HG02759 (cell line): Measurements from ENCODE around the gene APOA1.
"Not testable (repeated sequence)": the region's sequence is repeated elsewhere in the genome, so short reads cannot be mapped to it uniquely, and the experiment has no call there.

Experiments
- ATAC-seq: cut with Tn5 transposase; IDR thresholded peaks from one replicate; pipeline ENCODE4 v1.9.1; 2021; ENCODE audit warnings: mild to moderate bottlenecking, moderate library complexity; ENCODE audit not compliant: unreplicated experiment

APOA1 gene

DNA sequence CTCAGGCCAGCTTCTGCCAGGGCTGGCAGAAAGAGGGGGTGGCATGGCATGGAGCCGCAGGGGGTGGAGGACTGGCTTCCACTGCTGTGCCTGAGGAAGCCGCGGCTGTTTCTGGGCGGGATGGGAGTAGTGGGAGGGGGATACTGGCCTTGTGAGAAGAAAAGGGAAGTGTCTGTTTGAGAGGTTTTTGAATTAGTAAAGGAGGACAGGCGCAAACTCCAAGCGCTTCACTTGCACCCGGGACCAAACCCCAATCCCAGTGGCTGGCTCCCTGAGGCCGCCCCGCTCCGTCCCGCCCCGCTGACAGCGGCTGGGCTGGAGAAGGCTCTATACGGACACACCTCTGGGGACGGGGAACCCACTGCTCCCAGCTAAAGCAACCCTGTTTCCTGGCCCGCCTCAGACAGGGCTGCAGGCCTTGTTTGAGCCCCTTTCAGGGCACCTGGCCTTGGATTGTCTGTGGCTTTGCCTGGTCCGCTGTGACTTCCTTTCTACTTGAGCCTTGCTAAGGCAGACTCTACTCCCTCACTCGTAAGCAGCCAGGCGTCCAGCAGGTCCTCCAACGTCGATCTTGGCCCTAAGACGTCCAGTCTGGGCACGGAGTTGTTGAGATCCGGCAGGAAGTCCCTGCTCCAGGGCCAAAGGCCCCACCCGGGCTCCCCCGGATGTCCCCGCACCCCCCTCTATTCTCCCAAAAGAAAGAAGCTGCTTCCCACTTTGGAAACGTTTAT lies 2.2 kb downstream of the APOA1 start:
- ATAC-seq = peak; percentile 19

DNA sequence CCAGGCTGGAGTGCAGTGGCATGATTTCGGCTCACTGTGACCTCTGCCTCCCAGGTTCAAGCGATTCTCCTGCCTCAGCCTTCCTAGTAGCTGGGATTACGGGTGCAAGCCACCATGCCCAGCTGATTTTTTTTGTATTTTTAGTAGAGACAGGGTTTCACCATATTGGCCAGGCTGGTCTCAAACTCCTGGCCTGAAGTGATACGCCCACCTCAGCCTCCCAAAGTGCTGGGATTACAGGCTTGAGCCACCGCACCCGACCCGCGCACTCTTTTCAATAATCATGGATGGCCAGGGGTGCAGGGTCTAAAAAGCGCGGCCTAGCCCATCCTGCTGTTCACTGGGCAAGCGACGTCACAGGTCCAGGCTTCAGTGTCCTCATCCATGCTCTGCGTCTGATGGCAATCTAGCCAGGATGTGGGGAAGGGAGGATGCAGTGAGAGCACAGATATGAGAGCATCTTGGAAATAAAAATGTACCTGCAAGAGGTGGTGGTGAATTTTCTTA lies 2.8 kb downstream of the APOA1 start:
- ATAC-seq = not testable (repeated sequence)

DNA sequence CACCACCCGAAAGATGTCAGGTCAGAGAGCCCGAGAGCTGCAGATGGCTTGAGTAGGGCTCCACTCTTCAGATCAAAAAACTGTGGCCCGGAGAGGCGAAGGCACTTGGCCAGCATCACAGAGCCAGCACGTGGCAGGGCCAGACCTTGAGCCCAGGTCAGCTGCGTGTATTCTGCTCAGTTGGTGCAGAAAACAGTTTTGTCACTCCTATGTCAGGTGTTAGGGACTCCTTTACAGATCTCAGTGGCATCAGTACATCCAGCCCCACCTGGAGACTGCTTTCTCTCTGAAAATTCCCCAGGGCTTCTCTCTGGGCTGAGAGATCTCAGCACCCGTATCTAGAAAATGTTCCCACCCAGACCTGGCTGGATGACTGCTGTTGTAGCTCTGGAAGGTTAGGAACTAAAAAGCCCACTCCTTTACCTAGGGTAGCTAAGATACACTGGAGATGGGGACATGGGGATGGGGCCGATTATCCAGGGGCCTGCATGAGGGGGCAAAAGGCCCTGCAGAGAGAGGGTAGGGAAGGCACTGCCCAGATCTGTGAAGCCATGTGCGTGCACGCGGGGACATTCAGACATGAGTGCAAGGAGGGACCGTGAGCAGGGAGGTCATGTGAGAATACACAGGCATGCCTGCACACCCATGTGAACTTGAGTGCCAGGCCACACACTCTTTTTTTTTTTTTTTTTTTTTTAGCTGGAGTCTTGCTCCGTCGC lies 3.4 kb downstream of the APOA1 start:
- no peak for ATAC-seq

DNA sequence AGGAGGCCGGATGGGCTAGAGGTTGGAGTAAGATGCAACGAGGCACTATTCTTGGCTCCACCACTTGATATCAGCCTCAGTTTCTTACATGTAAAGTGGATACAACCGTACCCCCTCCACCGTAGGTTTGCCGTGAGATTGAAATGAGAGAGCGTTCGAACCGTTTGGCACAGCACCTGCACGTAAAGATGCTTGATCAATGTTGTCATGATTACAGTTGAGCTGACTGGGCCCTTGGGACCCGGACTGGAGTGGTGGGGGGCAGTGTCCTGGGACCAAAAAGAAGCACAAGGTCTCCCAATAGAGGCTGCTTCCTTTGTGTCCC lies 4.0 kb downstream of the APOA1 start:
- ATAC-seq = no peak

DNA sequence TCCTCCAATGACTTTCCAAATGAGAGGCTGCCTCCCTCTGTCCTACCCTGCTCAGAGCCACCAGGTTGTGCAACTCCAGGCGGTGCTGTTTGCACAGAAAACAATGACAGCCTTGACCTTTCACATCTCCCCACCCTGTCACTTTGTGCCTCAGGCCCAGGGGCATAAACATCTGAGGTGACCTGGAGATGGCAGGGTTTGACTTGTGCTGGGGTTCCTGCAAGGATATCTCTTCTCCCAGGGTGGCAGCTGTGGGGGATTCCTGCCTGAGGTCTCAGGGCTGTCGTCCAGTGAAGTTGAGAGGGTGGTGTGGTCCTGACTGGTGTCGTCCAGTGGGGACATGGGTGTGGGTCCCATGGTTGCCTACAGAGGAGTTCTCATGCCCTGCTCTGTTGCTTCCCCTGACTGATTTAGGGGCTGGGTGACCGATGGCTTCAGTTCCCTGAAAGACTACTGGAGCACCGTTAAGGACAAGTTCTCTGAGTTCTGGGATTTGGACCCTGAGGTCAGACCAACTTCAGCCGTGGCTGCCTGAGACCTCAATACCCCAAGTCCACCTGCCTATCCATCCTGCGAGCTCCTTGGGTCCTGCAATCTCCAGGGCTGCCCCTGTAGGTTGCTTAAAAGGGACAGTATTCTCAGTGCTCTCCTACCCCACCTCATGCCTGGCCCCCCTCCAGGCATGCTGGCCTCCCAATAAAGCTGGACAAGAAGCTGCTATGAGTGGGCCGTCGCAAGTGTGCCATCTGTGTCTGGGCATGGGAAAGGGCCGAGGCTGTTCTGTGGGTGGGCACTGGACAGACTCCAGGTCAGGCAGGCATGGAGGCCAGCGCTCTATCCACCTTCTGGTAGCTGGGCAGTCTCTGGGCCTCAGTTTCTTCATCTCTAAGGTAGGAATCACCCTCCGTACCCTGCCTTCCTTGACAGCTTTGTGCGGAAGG lies 4.8 kb downstream of the APOA1 start:
- ATAC-seq = no peak

DNA sequence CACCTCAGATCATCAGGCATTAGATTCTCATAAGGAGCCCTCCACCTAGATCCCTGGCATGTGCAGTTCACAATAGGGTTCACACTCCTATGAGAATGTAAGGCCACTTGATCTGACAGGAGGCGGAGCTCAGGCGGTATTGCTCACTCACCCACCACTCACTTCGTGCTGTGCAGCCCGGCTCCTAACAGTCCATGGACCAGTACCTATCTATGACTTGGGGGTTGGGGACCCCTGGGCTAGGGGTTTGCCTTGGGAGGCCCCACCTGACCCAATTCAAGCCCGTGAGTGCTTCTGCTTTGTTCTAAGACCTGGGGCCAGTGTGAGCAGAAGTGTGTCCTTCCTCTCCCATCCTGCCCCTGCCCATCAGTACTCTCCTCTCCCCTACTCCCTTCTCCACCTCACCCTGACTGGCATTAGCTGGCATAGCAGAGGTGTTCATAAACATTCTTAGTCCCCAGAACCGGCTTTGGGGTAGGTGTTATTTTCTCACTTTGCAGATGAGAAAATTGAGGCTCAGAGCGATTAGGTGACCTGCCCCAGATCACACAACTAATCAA lies 5.6 kb downstream of the APOA1 start:
- ATAC-seq = no peak

DNA sequence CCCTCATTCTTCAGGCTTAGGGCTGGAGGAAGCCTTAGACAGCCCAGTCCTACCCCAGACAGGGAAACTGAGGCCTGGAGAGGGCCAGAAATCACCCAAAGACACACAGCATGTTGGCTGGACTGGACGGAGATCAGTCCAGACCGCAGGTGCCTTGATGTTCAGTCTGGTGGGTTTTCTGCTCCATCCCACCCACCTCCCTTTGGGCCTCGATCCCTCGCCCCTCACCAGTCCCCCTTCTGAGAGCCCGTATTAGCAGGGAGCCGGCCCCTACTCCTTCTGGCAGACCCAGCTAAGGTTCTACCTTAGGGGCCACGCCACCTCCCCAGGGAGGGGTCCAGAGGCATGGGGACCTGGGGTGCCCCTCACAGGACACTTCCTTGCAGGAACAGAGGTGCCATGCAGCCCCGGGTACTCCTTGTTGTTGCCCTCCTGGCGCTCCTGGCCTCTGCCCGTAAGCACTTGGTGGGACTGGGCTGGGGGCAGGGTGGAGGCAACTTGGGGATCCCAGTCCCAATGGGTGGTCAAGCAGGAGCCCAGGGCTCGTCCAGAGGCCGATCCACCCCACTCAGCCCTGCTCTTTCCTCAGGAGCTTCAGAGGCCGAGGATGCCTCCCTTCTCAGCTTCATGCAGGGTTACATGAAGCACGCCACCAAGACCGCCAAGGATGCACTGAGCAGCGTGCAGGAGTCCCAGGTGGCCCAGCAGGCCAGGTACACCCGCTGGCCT lies 7.1 kb downstream of the APOA1 start:
- ATAC-seq = no peak

DNA sequence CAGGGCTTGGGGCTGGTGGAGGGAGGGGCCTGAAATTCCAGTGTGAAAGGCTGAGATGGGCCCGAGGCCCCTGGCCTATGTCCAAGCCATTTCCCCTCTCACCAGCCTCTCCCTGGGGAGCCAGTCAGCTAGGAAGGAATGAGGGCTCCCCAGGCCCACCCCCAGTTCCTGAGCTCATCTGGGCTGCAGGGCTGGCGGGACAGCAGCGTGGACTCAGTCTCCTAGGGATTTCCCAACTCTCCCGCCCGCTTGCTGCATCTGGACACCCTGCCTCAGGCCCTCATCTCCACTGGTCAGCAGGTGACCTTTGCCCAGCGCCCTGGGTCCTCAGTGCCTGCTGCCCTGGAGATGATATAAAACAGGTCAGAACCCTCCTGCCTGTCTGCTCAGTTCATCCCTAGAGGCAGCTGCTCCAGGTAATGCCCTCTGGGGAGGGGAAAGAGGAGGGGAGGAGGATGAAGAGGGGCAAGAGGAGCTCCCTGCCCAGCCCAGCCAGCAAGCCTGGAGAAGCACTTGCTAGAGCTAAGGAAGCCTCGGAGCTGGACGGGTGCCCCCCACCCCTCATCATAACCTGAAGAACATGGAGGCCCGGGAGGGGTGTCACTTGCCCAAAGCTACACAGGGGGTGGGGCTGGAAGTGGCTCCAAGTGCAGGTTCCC lies 7.8 kb downstream of the APOA1 start, which contains the start of gene APOC3:
APOC3 (plus strand) TSS at position 383 of the 659 bp plus-strand sequence. CDS start 676 bp downstream, outside the sequence.
- ATAC-seq = no peak

DNA sequence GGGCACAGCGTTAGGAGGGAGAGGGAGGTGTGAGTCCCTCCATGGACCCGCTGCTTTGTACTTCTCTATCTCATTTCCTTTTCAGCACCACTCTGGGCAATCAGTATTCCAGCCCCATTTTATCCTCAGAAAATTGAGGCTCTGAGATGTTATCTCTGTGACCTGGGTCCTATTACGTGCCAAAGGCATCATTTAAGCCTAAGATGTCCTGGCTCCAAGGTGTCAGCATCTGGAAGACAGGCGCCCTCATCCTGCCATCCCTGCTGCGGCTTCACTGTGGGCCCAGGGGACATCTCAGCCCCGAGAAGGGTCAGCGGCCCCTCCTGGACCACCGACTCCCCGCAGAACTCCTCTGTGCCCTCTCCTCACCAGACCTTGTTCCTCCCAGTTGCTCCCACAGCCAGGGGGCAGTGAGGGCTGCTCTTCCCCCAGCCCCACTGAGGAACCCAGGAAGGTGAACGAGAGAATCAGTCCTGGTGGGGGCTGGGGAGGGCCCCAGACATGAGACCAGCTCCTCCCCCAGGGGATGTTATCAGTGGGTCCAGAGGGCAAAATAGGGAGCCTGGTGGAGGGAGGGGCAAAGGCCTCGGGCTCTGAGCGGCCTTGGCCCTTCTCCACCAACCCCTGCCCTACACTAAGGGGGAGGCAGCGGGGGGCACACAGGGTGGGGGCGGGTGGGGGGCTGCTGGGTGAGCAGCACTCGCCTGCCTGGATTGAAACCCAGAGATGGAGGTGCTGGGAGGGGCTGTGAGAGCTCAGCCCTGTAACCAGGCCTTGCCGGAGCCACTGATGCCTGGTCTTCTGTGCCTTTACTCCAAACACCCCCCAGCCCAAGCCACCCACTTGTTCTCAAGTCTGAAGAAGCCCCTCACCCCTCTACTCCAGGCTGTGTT lies 8.5 kb downstream of the APOA1 start:
- ATAC-seq = no peak

DNA sequence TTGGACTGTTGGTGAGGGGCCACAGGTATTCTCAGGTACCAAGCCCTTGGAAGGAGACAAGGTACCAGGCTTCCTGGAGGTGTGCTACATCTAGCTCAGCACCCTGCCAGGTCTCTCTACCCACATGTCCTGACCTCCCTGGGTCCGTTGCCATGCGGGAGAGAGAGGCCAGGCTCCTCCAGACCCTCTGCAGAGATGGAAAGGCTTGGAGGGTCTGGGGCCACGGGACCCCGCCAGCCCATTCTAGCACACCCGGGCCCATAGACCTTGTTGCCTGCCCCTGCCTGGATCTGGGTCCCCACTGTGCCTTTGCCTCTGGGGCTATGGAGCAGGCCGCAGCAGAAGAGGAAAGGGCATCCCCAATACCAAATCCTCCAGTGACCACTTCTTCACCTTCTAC lies 10.0 kb downstream of the APOA1 start:
- ATAC-seq = no peak

DNA sequence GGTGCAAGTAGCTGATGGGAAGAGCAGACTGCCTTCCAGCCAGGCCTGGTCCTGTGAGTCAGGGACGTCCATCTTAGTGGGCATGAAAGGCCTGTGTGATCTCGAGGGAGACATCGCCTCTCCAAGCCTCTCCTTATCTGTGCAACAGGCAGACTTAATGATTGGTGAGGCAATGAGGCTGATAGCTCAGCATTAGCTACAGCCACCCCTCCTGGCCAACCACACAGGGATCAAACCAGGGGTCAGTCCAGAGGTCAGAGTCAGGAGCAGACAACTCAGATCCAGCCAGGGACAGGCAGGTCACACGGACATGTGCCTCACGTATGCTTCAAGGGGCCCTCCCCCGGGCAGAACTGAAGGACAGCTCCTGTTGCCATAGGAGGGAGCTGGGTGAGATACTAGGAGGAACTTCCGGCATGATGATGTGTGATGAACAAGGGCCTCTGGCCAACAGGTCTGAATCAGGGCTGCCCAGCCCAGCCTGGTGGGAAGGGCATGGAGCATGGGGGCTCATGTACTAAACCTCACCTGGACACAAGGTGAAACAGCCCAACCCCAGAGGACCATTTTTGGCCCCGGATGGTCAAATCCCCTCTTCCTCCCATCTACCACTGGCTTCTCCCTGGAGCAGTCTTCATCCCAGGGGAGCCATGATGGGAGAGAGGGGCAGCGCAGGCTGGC lies 10.5 kb downstream of the APOA1 start:
- ATAC-seq = no peak

DNA sequence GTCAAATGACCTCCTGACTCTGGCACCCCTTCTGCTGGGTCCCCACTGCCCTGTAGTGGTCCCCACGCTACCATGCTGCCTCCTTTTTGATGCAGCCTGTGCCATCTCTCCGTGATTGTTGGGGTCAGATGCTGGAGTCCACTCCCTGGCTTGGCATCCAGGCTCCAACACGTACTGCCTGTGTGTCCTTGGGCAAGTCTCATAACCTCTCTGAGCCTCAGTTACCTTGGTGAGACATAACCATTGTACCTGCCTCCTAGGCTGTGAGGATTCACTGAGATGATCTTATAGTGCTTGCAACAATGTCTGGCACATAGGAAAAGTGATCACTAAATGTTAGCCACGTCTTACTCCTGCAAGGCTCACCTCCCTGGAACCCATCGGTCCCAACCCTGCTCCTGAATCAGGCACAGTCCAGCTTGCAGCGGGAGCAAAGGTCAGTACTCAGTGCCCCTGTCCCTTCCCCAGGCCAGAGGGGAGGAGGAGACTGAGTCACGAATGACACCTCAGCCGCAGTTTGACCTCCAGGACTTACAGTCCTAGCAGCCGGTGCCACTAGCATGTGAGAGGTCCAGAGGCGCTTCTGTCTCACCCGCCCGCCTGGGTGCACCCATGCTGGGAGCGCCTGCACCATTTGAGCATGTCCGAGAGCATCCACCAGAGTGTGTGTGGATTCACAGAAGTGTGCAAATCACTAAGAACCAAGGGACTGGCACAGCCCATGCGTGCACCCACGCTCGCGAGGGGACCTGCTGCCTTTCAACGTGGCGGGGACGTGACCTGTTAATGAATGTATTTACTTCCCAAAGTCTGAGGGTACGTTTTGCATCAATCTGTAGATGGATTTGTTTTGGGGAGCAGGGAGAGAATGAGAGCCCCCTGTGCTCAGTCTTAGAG lies 11.3 kb downstream of the APOA1 start:
- ATAC-seq = no peak

DNA sequence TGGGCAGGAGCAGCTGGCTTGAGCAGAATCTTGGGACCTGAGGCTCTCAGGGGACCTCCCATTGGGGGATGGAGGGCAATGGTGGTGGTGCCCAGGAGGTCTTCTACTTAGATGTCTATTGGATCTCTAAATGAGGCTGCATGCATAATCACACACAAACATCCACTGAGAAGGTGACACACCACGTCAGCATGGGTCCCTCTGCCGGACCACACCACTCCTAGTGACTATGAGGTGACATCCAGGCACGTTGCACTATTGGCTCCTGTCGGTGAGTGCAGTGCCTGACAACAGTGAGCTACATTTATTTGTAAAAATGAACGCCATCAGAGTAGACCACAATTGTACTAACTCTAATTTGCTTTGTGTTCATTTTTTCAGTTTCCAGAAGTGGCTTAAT lies 12.0 kb downstream of the APOA1 start:
- ATAC-seq = no peak

DNA sequence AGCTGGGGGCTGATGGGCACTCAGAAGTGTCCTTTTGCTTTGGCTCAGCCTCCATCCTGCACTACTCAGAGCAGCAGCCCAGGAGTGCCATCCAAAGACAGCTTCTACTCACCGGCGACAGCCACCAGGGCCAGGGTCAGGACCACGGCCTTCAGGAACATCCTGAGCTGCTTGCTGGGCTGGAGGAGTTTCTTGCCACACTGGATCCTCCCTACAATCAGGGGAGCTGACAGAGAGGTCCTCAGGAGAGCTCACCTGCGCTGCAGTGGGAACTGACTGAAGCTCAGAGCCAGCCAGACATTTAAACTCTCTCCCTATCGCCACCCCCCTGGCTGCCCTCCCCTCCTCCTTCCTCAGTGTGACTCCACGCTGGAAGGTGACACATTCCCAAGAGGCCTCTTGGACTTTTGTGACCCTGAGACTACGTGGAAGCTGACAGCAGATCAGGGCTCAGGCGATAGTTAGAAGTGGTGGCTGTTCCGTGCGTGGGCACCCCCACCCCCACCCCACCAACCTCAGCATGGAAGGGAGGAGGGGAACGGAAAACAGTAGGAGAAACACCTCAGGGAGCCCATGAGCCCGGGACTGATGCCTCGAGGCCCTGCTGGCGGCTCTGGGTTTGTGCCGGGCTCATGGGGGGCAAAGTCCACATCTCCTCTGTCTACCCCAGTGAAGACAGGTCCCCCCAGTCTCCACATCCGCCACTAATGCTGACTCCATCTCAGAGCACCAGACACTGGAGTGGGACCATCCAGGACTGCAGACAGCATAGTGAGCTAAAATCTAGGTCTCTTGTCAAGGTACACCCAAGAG lies 14.2 kb downstream of the APOA1 start, which contains the start of gene APOA4:
APOA4 (minus strand) TSS at position 274 of the 813 bp plus-strand sequence; CDS start at position 161, 113 bp downstream.
- ATAC-seq = no peak

DNA sequence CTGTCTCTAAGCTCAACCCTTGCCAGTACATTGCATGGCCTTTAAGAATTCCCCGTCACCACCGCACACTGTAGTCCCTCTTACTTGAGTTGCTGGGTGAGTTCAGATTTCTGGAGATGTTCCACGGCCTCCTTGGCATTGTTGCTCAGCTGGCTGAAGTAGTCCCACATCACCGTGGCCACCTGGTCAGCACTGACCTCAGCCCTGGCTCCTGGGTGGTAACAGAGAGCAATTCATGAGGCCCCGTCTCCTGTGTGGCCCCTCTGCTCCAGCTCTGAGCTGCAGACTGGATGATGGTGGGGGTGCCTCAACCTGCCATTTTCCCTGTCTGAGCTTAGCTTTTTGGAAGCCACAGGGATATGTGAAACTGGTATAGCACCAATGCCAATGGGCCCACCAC lies 14.8 kb downstream of the APOA1 start:
- no peak for ATAC-seq
